ENCODE data around the gene EEA1. TPM values are rescaled to one million over a fixed set of nuclear protein-coding genes. Genes with fewer than 3 reads are reported as not detected.

The EEA1 gene
- total RNA-seq, 1 donor from 2014 or later = 41.8 TPM

- H3K27me3 Mint-ChIP-seq (ENCODE audit: low read depth) = no peaks in the 10 kb centered on the region
- no peak overlapping the region for H3K27ac Mint-ChIP-seq (ENCODE audit: unreplicated experiment)
- peaks cover 11% of the 10 kb centered on the region for H3K4me1 Mint-ChIP-seq (ENCODE audit: low read depth)
- peaks cover 3% of the 10 kb centered on the region for H3K9me3 Mint-ChIP-seq (ENCODE audit: low read depth)
- TF ChIP-seq CTCF (IDR thresholded peaks at IDR 0.05) = no peak
- no peak overlapping the region for H3K4me3 Mint-ChIP-seq (ENCODE audit: unreplicated experiment)
- DNase-seq (ENCODE audit: low spot score) = no peak
- peaks cover 23% of the 10 kb centered on the region for H3K36me3 Mint-ChIP-seq (ENCODE audit: low read depth)
Measured at GRCh38 chr12:92877904-92878303, 51.2 kb downstream of the EEA1 start.

- DNase-seq (ENCODE audit: low spot score) = no peak
- no peaks in the 10 kb centered on the region for H3K27me3 Mint-ChIP-seq (ENCODE audit: low read depth)
- H3K36me3 Mint-ChIP-seq (ENCODE audit: low read depth) = peaks cover 19% of the 10 kb centered on the region
- peaks cover 11% of the 10 kb centered on the region for H3K4me1 Mint-ChIP-seq (ENCODE audit: low read depth)
- peaks cover 3% of the 10 kb centered on the region for H3K9me3 Mint-ChIP-seq (ENCODE audit: low read depth)
- H3K4me3 Mint-ChIP-seq (ENCODE audit: unreplicated experiment) = no peak overlapping the region
- no peak for TF ChIP-seq CTCF (IDR thresholded peaks at IDR 0.05)
- no peak overlapping the region for H3K27ac Mint-ChIP-seq (ENCODE audit: unreplicated experiment)
Measured at GRCh38 chr12:92876496-92876895, 52.6 kb downstream of the EEA1 start.

- DNase-seq (ENCODE audit: low spot score) = no peak
Measured at GRCh38 chr12:92871116-92871515, 58.0 kb downstream of the EEA1 start.

GRCh38 chr12:92866418-92866817, 62.7 kb downstream of the EEA1 start:
- H3K4me3 Mint-ChIP-seq (ENCODE audit: unreplicated experiment) = no peak overlapping the region
- peaks cover 17% of the 10 kb centered on the region for H3K4me1 Mint-ChIP-seq (ENCODE audit: low read depth)
- peaks cover 11% of the 10 kb centered on the region for H3K36me3 Mint-ChIP-seq (ENCODE audit: low read depth)
- DNase-seq (ENCODE audit: low spot score) = no peak
- no peaks in the 10 kb centered on the region for H3K27me3 Mint-ChIP-seq (ENCODE audit: low read depth)
- no peak for TF ChIP-seq CTCF (IDR thresholded peaks at IDR 0.05)
- H3K9me3 Mint-ChIP-seq (ENCODE audit: low read depth) = no peaks in the 10 kb centered on the region
- H3K27ac Mint-ChIP-seq (ENCODE audit: unreplicated experiment) = no peak overlapping the region

More at GRCh38 chr12:92871116-92871515, 58.0 kb downstream of the EEA1 start:
- no peak overlapping the region for H3K27ac Mint-ChIP-seq (ENCODE audit: unreplicated experiment)
- no peaks in the 10 kb centered on the region for H3K27me3 Mint-ChIP-seq (ENCODE audit: low read depth)
- H3K9me3 Mint-ChIP-seq (ENCODE audit: low read depth) = no peaks in the 10 kb centered on the region
- H3K36me3 Mint-ChIP-seq (ENCODE audit: low read depth) = peaks cover 3% of the 10 kb centered on the region
- H3K4me1 Mint-ChIP-seq (ENCODE audit: low read depth) = peaks cover 23% of the 10 kb centered on the region
- H3K4me3 Mint-ChIP-seq (ENCODE audit: unreplicated experiment) = no peak overlapping the region
- no peak for TF ChIP-seq CTCF (IDR thresholded peaks at IDR 0.05)

- H3K36me3 Mint-ChIP-seq (ENCODE audit: low read depth) = peaks cover 19% of the 10 kb centered on the region
- H3K27ac Mint-ChIP-seq (ENCODE audit: unreplicated experiment) = no peak overlapping the region
- DNase-seq (ENCODE audit: low spot score) = no peak
- TF ChIP-seq CTCF (IDR thresholded peaks at IDR 0.05) = no peak
- no peaks in the 10 kb centered on the region for H3K27me3 Mint-ChIP-seq (ENCODE audit: low read depth)
- H3K9me3 Mint-ChIP-seq (ENCODE audit: low read depth) = no peaks in the 10 kb centered on the region
- H3K4me3 Mint-ChIP-seq (ENCODE audit: unreplicated experiment) = no peak overlapping the region
- H3K4me1 Mint-ChIP-seq (ENCODE audit: low read depth) = peaks cover 3% of the 10 kb centered on the region
Measured at GRCh38 chr12:92863251-92863650, 65.8 kb downstream of the EEA1 start.
